ENCODE measurements around the gene NDUFB4.

DNA sequence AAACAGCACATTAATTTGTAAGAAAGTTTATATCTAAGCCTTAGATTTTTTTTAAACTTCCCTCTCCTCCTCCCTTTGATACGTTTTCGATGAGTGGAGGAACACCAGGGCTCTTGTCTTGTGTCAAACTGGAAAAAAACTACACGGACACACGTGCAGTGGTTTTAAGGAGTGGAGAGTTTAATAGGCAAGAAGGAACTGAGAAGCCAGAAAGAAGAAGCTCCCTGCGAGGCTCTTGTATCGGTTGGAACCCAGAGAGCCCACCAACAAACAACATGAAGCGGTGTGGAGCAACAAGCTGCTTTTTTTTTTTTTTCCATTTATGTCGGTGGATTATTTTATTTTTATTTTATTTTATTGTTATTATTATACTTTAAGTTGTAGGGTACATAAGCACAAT is 18.6 kb downstream of the NDUFB4 start:
- no peak for TF ChIP-seq GABPA (IDR thresholded peaks at IDR 0.05 in 1 of 2, conservative IDR thresholded peaks at IDR 0.05 in 1 of 2)
- TF ChIP-seq, protein P1, sequence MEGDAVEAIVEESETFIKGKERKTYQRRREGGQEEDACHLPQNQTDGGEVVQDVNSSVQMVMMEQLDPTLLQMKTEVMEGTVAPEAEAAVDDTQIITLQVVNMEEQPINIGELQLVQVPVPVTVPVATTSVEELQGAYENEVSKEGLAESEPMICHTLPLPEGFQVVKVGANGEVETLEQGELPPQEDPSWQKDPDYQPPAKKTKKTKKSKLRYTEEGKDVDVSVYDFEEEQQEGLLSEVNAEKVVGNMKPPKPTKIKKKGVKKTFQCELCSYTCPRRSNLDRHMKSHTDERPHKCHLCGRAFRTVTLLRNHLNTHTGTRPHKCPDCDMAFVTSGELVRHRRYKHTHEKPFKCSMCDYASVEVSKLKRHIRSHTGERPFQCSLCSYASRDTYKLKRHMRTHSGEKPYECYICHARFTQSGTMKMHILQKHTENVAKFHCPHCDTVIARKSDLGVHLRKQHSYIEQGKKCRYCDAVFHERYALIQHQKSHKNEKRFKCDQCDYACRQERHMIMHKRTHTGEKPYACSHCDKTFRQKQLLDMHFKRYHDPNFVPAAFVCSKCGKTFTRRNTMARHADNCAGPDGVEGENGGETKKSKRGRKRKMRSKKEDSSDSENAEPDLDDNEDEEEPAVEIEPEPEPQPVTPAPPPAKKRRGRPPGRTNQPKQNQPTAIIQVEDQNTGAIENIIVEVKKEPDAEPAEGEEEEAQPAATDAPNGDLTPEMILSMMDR (IDR thresholded peaks at IDR 0.05; ENCODE audit: low read depth, low read length, missing input control), result no peak
- TF ChIP-seq, protein P2, sequence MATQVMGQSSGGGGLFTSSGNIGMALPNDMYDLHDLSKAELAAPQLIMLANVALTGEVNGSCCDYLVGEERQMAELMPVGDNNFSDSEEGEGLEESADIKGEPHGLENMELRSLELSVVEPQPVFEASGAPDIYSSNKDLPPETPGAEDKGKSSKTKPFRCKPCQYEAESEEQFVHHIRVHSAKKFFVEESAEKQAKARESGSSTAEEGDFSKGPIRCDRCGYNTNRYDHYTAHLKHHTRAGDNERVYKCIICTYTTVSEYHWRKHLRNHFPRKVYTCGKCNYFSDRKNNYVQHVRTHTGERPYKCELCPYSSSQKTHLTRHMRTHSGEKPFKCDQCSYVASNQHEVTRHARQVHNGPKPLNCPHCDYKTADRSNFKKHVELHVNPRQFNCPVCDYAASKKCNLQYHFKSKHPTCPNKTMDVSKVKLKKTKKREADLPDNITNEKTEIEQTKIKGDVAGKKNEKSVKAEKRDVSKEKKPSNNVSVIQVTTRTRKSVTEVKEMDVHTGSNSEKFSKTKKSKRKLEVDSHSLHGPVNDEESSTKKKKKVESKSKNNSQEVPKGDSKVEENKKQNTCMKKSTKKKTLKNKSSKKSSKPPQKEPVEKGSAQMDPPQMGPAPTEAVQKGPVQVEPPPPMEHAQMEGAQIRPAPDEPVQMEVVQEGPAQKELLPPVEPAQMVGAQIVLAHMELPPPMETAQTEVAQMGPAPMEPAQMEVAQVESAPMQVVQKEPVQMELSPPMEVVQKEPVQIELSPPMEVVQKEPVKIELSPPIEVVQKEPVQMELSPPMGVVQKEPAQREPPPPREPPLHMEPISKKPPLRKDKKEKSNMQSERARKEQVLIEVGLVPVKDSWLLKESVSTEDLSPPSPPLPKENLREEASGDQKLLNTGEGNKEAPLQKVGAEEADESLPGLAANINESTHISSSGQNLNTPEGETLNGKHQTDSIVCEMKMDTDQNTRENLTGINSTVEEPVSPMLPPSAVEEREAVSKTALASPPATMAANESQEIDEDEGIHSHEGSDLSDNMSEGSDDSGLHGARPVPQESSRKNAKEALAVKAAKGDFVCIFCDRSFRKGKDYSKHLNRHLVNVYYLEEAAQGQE (IDR thresholded peaks at IDR 0.05), result no peak
- no peak for TF ChIP-seq RAD21 (IDR thresholded peaks at IDR 0.05)
- no peak for TF ChIP-seq EGR1 (IDR thresholded peaks at IDR 0.05; ENCODE audit: low read depth in 2 of 2)
- TF ChIP-seq, protein P3, sequence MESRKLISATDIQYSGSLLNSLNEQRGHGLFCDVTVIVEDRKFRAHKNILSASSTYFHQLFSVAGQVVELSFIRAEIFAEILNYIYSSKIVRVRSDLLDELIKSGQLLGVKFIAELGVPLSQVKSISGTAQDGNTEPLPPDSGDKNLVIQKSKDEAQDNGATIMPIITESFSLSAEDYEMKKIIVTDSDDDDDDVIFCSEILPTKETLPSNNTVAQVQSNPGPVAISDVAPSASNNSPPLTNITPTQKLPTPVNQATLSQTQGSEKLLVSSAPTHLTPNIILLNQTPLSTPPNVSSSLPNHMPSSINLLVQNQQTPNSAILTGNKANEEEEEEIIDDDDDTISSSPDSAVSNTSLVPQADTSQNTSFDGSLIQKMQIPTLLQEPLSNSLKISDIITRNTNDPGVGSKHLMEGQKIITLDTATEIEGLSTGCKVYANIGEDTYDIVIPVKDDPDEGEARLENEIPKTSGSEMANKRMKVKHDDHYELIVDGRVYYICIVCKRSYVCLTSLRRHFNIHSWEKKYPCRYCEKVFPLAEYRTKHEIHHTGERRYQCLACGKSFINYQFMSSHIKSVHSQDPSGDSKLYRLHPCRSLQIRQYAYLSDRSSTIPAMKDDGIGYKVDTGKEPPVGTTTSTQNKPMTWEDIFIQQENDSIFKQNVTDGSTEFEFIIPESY (IDR thresholded peaks at IDR 0.05), result no peak
- no peak for TF ChIP-seq YY1 (IDR thresholded peaks at IDR 0.05)
- no peak for TF ChIP-seq JUND (IDR thresholded peaks at IDR 0.05)
- TF ChIP-seq, protein P4, sequence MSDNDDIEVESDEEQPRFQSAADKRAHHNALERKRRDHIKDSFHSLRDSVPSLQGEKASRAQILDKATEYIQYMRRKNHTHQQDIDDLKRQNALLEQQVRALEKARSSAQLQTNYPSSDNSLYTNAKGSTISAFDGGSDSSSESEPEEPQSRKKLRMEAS (IDR thresholded peaks at IDR 0.05), result no peak
- no peak for TF ChIP-seq RXRA (IDR thresholded peaks at IDR 0.05)
- TF ChIP-seq SP1 (IDR thresholded peaks at IDR 0.05), result no peak
- TF ChIP-seq ATF3 (IDR thresholded peaks at IDR 0.05), result no peak

Measured in liver (tissue), 3 donors.